ENCODE measurements around the gene KSR1. TPM values are rescaled to one million over a fixed set of nuclear protein-coding genes. Genes with fewer than 3 reads are reported as not detected.

The KSR1 gene
- total and polyA plus RNA-seq, 9 of the 15 experiments (the other 6 are each of a cell fraction or from before 2014, with no cell fraction given), result 1.4 to 51.7 (median 18.4) TPM

DNA sequence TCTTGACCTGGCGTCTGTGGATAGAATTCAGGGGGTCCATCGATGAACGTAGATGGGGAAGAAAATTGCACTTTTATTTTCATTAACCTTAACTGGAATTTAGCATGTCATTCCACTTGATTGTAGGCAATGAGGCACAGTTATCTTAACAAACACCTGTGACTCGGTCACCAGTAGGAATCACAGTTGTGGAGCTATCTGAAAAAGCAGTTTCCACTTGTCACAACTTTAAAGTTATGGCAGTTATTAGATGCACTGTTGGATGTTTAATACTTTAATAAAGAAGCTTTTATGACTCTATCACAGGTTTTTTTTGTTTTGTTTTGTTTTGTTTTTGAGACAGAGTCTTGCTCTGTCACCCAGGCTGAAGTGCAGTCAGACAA, 91.0 kb downstream of the KSR1 start:
- in situ Hi-C loops (cut with MboI), result no loop called here
- WGBS (ENCODE audit: insufficient coverage, low coverage, missing lambda C conversion rate), result 5% methylated on average over 4 of the region's 4 CpGs
- TF ChIP-seq TEAD4 (IDR thresholded peaks at IDR 0.05; ENCODE audit: low read length) (peak; percentile 93), TEAD4 (CRISPR knock-in tag; IDR thresholded peaks at IDR 0.05; ENCODE audit: borderline replicate concordance) (no peak), NR1H2 (CRISPR knock-in tag; IDR thresholded peaks at IDR 0.05) (no peak), RNF2 (IDR thresholded peaks at IDR 0.05) (peak; percentile 29; the same call in 1 of the 2 replicates), ETV1 (tag; conservative IDR thresholded peaks at IDR 0.05; ENCODE audit: low read depth) (no peak), ZNF445 (CRISPR knock-in tag; IDR thresholded peaks at IDR 0.05; ENCODE audit: low read depth) (no peak), FUS (optimal IDR thresholded peaks at IDR 0.05; ENCODE audit: low read depth, low read length) (no peak), MCM3 (IDR thresholded peaks at IDR 0.05) (no peak), NCOA1 (IDR thresholded peaks at IDR 0.05; ENCODE audit: low read depth) (peak; percentile 55; the same call in 1 of the 2 replicates), TAF7 (tag; IDR thresholded peaks at IDR 0.05) (no peak), ZNF316 (IDR thresholded peaks at IDR 0.05) (peak; percentile 26; the same call in 1 of the 2 replicates), KAT7 (CRISPR knock-in tag; IDR thresholded peaks at IDR 0.05; ENCODE audit: borderline replicate concordance) (no peak), KDM2B (CRISPR knock-in tag; IDR thresholded peaks at IDR 0.05) (no peak), SIN3B (IDR thresholded peaks at IDR 0.05; ENCODE audit: low read depth) (no peak), CEBPG (CRISPR knock-in tag; IDR thresholded peaks at IDR 0.05) (no peak), CEBPG (tag; conservative IDR thresholded peaks at IDR 0.05 in 1 of 2, IDR thresholded peaks at IDR 0.05 in 1 of 2) (no peak), SMARCC2 (IDR thresholded peaks at IDR 0.05; ENCODE audit: low read depth) (peak; percentile 66; the same call in 1 of the 2 replicates), DNMT1 (IDR thresholded peaks at IDR 0.05) (no peak), ZNF23 (CRISPR knock-in tag; IDR thresholded peaks at IDR 0.05) (no peak), KAT8 (IDR thresholded peaks at IDR 0.05; ENCODE audit: low read depth) (no peak), CHCHD3 (CRISPR knock-in tag; IDR thresholded peaks at IDR 0.05) (no peak), HDAC1 (IDR thresholded peaks at IDR 0.05) (peak; percentile 28 to 84; a peak in 2 of 4 replicates), PURB (CRISPR knock-in tag; IDR thresholded peaks at IDR 0.05; ENCODE audit: low read depth) (no peak), CBFA2T2 (conservative IDR thresholded peaks at IDR 0.05) (peak; percentile 83), CBFA2T3 (IDR thresholded peaks at IDR 0.05) (peak; percentile 93), KHSRP (IDR thresholded peaks at IDR 0.05) (peak; percentile 55), CREM (IDR thresholded peaks at IDR 0.05; ENCODE audit: low read depth) (peak; percentile 46; the same call in 1 of the 2 replicates), ZNF785 (CRISPR knock-in tag; IDR thresholded peaks at IDR 0.05) (no peak), HDGF (IDR thresholded peaks at IDR 0.05) (no peak), ZNF444 (CRISPR knock-in tag; IDR thresholded peaks at IDR 0.05) (no peak)
- TF ChIP-seq, protein P1, sequence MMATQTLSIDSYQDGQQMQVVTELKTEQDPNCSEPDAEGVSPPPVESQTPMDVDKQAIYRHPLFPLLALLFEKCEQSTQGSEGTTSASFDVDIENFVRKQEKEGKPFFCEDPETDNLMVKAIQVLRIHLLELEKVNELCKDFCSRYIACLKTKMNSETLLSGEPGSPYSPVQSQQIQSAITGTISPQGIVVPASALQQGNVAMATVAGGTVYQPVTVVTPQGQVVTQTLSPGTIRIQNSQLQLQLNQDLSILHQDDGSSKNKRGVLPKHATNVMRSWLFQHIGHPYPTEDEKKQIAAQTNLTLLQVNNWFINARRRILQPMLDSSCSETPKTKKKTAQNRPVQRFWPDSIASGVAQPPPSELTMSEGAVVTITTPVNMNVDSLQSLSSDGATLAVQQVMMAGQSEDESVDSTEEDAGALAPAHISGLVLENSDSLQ (IDR thresholded peaks at IDR 0.05), result peak; percentile 72

More for the DNA sequence above, 91.0 kb downstream of the KSR1 start:
- FAIRE-seq (peak; percentile 84), ATAC-seq (peak; percentile 37), DNase-seq (ENCODE audit: extremely low read depth in 1 of 4, low spot score in 3 of 4) (peak; percentile 51 to 65 (median 60))
- Histone ChIP-seq H3K79me2 (ENCODE audit: control insufficient read depth, insufficient read depth, low read length) (peaks cover 66% of the 10 kb centered on the region), H3K9me1 (ENCODE audit: control insufficient read depth, insufficient read depth, low read length) (peaks cover 10% of the 10 kb centered on the region), H3K9me3 (replicated peaks; ENCODE audit: control insufficient read depth, insufficient read depth, low read depth, low read length) (no peaks in the 10 kb centered on the region), H3K4me2 (ENCODE audit: insufficient read depth, low read length) (no peak overlapping the region; the same call in 1 of the 2 replicates), H3K9ac (ENCODE audit: insufficient read depth in 1 of 2, low read depth in 2 of 2, low read length in 2 of 2) (no peak overlapping the region; a peak in 1 of 4 replicates), H2AFZ (ENCODE audit: low read depth, low read length) (no peak overlapping the region), H3K27me3 (ENCODE audit: control insufficient read depth in 2 of 2, insufficient read depth in 2 of 2, low read length in 2 of 2) (no peaks in the 10 kb centered on the region), H3K36me3 (ENCODE audit: control insufficient read depth, insufficient read depth, low read length) (peaks cover 23% of the 10 kb centered on the region), H3K4me3 (no peak overlapping the region), H3K4me1 (replicated peaks in 1 of 2; ENCODE audit: control insufficient read depth in 2 of 2, insufficient read depth in 2 of 2, low read length in 2 of 2) (peaks cover 52 to 55% of the 10 kb centered on the region in 2 experiments), H4K20me1 (replicated peaks; ENCODE audit: control insufficient read depth, insufficient read depth, low read length) (peaks cover 46% of the 10 kb centered on the region), H3K27ac (ENCODE audit: extremely low read depth, low read depth, low read length) (no peak overlapping the region)
- CTCF ChIA-PET (ENCODE audit: low intra/inter-chr PET ratio), result no interaction called here
- POLR2A ChIA-PET, result interaction anchor here (0.7 to 4.0 kb wide), 7 partner anchors 9 to 84 kb away, joined by 3 to 21 read pairs (median 4); no protein-coding TSS in a partner anchor
- no TSS peak for BruUV-seq (replicated peaks)
- intact Hi-C loops (cut with micrococcal nuclease), result loop anchor here (10.0 kb wide), 1 partner anchor 192 kb away; no protein-coding TSS in a partner anchor
